ENCODE results near the gene NOL4L. TPM values are rescaled to one million over a fixed set of nuclear protein-coding genes. Genes with fewer than 3 reads are reported as not detected.

The NOL4L gene
- total and polyA plus RNA-seq, 9 donors = 3.3 to 17.1 (median 10.6) TPM

DNA sequence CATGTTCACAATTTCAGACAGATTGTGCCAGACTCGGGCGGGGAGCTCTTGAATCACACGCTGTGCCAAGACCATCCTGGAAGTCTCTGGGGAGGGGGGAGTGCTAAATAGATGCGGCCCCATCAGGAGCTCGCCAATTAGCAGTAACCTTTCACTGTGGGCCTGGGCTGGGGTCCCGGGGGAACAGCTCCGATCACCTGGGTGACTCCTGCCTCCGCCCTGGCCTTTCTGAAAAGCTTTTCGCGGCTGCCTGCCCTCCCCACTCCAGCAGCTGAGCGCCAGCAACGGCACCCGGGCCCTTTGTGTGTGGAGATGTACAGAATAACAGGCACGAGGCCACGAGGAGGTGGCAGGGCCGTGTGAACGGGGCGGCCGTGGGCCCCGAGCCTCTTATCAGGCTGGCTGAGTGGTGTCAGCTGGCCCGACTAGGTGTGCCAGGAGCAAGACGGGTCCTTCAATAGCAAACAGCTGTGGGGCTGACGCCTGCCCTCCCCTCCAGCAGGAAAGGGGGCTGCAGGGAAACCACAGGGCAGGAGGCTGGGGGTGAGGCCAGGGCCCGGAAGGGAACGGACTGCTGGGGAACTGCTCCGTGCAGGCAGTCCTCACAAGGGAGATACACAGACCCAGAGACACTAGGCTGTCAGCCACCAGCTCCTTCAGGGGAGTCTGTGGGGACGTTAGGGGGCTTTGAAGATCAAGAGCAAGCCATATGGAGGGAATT lies 56.8 kb downstream of the NOL4L start:
- no peak overlapping the region for H3K27ac ChIP-seq
- 22 to 30% (median 30%) methylated on average over 27 of the region's 27 CpGs for whole genome bisulfite sequencing, 3 donors
- peaks cover 10% of the 10 kb centered on the region for H3K4me1 ChIP-seq (ENCODE audit: insufficient read depth)
- DNase-seq = peak in 2 of 5 donors; percentile 38 to 53
- no peaks in the 10 kb centered on the region for H3K27me3 ChIP-seq
- TF ChIP-seq EP300 (IDR thresholded peaks at IDR 0.05) (no peak), POLR2A (IDR thresholded peaks at IDR 0.05) (no peak)
- TF ChIP-seq, protein P1, sequence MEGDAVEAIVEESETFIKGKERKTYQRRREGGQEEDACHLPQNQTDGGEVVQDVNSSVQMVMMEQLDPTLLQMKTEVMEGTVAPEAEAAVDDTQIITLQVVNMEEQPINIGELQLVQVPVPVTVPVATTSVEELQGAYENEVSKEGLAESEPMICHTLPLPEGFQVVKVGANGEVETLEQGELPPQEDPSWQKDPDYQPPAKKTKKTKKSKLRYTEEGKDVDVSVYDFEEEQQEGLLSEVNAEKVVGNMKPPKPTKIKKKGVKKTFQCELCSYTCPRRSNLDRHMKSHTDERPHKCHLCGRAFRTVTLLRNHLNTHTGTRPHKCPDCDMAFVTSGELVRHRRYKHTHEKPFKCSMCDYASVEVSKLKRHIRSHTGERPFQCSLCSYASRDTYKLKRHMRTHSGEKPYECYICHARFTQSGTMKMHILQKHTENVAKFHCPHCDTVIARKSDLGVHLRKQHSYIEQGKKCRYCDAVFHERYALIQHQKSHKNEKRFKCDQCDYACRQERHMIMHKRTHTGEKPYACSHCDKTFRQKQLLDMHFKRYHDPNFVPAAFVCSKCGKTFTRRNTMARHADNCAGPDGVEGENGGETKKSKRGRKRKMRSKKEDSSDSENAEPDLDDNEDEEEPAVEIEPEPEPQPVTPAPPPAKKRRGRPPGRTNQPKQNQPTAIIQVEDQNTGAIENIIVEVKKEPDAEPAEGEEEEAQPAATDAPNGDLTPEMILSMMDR (IDR thresholded peaks at IDR 0.05) = no peak
- H3K36me3 ChIP-seq = no peaks in the 10 kb centered on the region
- intact Hi-C loops (cut with DNase I) = no loop called here
- H3K9me3 ChIP-seq = no peaks in the 10 kb centered on the region
- no peak overlapping the region for H3K4me3 ChIP-seq

DNA sequence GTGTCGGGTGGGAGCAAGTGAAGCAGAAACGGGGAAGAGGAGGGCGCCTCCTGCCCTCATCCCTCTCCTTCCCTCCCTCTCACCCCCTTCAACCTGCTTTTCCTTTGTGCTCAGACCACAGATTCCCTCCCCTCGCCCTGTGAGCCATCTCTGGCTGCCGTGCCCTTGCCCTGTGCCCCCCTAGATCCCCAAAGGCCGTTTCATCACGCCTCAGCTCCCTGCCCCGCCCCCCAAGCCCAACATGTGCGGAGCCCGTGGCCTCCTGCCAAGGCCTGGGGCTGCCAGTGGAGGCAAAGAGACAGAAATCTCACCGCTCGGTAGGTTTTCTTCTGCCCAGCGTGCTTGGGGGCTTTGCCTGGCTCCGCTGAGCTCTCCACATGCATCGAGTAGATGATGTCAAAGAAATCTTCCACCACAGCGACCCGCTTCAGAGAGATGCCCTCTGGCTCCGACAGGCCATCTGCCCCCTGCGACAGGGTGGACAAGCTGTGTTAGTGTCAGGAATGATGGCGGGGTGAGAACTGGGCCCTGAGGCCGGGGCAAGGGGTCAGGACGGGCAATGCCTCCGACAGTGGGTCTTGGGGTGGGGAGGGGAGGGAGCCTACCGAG lies 57.6 kb downstream of the NOL4L start:
- peak in 3 of 5 donors; percentile 23 to 41 (median 41) for DNase-seq
- Histone ChIP-seq H3K27me3 (no peaks in the 10 kb centered on the region), H3K9me3 (no peaks in the 10 kb centered on the region), H3K36me3 (no peaks in the 10 kb centered on the region), H3K4me3 (no peak overlapping the region), H3K27ac (no peak overlapping the region), H3K4me1 (ENCODE audit: insufficient read depth) (peaks cover 10% of the 10 kb centered on the region)
- TF ChIP-seq POLR2A (IDR thresholded peaks at IDR 0.05) = no peak
- TF ChIP-seq, protein P1 (IDR thresholded peaks at IDR 0.05) = no peak
- no peak for TF ChIP-seq EP300 (IDR thresholded peaks at IDR 0.05)
- intact Hi-C loops (cut with DNase I) = no loop called here
- WGBS, 3 donors = 66 to 71% (median 70%) methylated on average over 24 of the region's 24 CpGs

DNA sequence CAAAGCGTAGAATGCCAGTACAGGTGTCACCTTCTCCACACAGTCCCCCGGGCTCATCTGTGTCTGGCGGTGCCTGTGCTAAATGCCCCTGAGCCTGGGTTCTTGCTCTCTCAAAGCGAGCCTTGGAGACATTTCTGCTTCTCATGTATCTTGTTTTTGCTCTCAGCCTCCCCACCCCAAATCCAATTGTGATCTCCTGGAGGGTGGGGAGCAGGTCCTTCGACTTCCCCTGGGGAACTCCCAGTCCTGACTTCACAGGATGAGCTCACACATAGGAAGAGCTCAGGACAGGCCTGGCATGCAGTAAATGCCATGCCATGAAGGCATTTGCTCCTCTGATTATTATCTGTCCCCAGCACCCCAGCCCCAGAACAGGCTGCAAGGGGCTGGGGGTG lies 58.1 kb downstream of the NOL4L start:
- WGBS, 3 donors = 93 to 98% (median 97%) methylated on average over 5 of the region's 5 CpGs

DNA sequence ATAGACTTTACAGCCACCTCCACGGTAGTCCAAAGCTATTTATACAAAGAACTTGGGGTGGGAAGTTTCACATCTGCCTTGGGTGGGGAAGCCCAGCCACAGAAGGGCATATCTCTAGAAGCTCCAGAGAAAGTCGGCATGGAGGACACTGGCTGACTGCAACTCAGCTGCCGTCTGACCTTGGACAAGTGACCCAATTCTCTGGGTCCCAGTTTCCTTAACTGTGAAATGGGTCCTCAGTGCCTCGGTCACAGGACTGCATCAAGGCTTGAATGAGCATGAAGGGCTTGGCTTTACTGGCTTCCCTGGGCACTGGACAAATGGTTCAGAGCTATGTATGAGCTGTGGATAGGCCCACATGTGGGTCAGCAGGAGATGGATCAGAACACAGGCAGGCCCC lies 58.6 kb downstream of the NOL4L start:
- Histone ChIP-seq H3K36me3 (no peaks in the 10 kb centered on the region), H3K27me3 (no peaks in the 10 kb centered on the region), H3K4me3 (no peak overlapping the region), H3K4me1 (ENCODE audit: insufficient read depth) (peaks cover 10% of the 10 kb centered on the region), H3K9me3 (no peaks in the 10 kb centered on the region), H3K27ac (no peak overlapping the region)
- 71 to 79% (median 74%) methylated on average over 4 of the region's 4 CpGs for WGBS, 3 donors
- TF ChIP-seq EP300 (IDR thresholded peaks at IDR 0.05) (no peak), POLR2A (IDR thresholded peaks at IDR 0.05) (no peak)
- TF ChIP-seq, protein P1 (IDR thresholded peaks at IDR 0.05) = no peak
- DNase-seq = no peak
- intact Hi-C loops (cut with DNase I) = no loop called here

More for the DNA sequence above, 58.1 kb downstream of the NOL4L start:
- Histone ChIP-seq H3K9me3 (no peaks in the 10 kb centered on the region), H3K4me1 (ENCODE audit: insufficient read depth) (peaks cover 10% of the 10 kb centered on the region), H3K36me3 (no peaks in the 10 kb centered on the region), H3K27me3 (no peaks in the 10 kb centered on the region), H3K27ac (no peak overlapping the region), H3K4me3 (no peak overlapping the region)
- TF ChIP-seq POLR2A (IDR thresholded peaks at IDR 0.05) (no peak), EP300 (IDR thresholded peaks at IDR 0.05) (no peak)
- TF ChIP-seq, protein P1 (IDR thresholded peaks at IDR 0.05) = no peak
- DNase-seq = no peak
- intact Hi-C loops (cut with DNase I) = no loop called here
